Esophagus squamous epithelium (tissue), 4 donors: ENCODE data around the gene SMPDL3A.

Source experiments
- POLR2A ChIP-seq, 4 donors: fragments of 450-650 bp; IDR thresholded peaks; one replicate each; pipeline ENCODE4 v1.6.1; 2017; ENCODE audit warnings: antibody characterized with exemption in 4 of 4, mild to moderate bottlenecking in 4 of 4, moderate library complexity in 3 of 4
- TF ChIP-seq, protein P1 (sequence below), 6 experiments: fragments of 450-650 bp in 4 of 6; fragments of 200-600 bp in 2 of 6; sonication (generic) in 2 of 6; IDR thresholded peaks; one replicate each; pipeline ENCODE4 v1.5.1; 2016 to 2019; ENCODE audit warnings: antibody characterized with exemption in 6 of 6, mild to moderate bottlenecking in 4 of 6, moderate library complexity in 4 of 6

DNA sequence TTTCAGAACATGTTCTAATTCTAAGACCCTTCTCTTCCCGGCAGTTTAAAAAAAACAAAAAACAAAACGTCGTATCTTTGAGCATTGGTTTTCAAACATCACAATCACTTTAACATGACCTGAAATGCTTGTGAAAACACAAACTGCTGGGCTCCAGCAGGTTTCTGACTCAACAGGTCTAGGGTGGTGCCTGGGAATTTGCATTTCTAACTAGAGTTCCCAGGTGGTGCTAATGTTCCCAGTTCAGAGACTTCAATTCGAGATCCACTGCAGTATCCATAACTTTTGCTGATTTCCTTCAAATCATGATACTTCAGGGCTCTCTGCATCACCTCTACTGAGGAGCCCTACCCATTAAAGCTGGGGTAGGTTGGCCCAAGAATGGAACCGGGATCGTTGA, 850 bp upstream of the SMPDL3A start:
- TF ChIP-seq, protein P1, sequence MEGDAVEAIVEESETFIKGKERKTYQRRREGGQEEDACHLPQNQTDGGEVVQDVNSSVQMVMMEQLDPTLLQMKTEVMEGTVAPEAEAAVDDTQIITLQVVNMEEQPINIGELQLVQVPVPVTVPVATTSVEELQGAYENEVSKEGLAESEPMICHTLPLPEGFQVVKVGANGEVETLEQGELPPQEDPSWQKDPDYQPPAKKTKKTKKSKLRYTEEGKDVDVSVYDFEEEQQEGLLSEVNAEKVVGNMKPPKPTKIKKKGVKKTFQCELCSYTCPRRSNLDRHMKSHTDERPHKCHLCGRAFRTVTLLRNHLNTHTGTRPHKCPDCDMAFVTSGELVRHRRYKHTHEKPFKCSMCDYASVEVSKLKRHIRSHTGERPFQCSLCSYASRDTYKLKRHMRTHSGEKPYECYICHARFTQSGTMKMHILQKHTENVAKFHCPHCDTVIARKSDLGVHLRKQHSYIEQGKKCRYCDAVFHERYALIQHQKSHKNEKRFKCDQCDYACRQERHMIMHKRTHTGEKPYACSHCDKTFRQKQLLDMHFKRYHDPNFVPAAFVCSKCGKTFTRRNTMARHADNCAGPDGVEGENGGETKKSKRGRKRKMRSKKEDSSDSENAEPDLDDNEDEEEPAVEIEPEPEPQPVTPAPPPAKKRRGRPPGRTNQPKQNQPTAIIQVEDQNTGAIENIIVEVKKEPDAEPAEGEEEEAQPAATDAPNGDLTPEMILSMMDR (IDR thresholded peaks at IDR 0.05): no peak
- no peak for TF ChIP-seq POLR2A (IDR thresholded peaks at IDR 0.05)
